ENCODE results near the gene AFAP1L1.
A peak's percentile ranks its signal among the peaks of the same experiment; 100 is the strongest.

AFAP1L1 gene

GRCh38 chr5:149379177-149379761 is 107.6 kb downstream of the AFAP1L1 start, which contains the start of gene IL17B:
Gene IL17B, minus strand, starts transcription at chr5:149379292. Its CDS starts 67 bp downstream, at chr5:149379225.
- ChIA-PET CTCF (interaction anchor here (0.9 to 14.2 kb wide), 12 partner anchors 10 to 243 kb away, joined by 3 to 209 read pairs (median 4); partner anchors contain the start of genes CSNK1A1 and PCYOX1L), POLR2A (no interaction called here)
- H3K4me1 ChIP-seq (ENCODE audit: control extremely low read depth in 1 of 4, control insufficient read depth in 4 of 4, insufficient read depth in 4 of 4, low read length in 3 of 4), result no peaks in the 10 kb centered on the region

GRCh38 chr5:149379818-149380374 is 108.2 kb downstream of the AFAP1L1 start:
- no peak overlapping the region for H3K4me3 ChIP-seq (ENCODE audit: control insufficient read depth in 1 of 7, extremely low read depth in 1 of 7, insufficient read depth in 4 of 7, low read depth in 2 of 7, low read length in 6 of 7)
- no peak overlapping the region for H3K27ac ChIP-seq (ENCODE audit: insufficient read depth in 1 of 2, low read depth in 1 of 2, low read length in 2 of 2, poor library complexity in 1 of 2, severe bottlenecking in 2 of 2)
- no peak for DNase-seq
- H3K4me1 ChIP-seq (ENCODE audit: control extremely low read depth in 1 of 4, control insufficient read depth in 4 of 4, insufficient read depth in 4 of 4, low read length in 3 of 4), result no peaks in the 10 kb centered on the region
- H3K27me3 ChIP-seq (replicated peaks in 2 of 5; ENCODE audit: control insufficient read depth in 4 of 5, insufficient read depth in 5 of 5, low read length in 4 of 5), result no peaks in the 10 kb centered on the region
- CTCF ChIA-PET, result interaction anchor here (0.8 to 14.2 kb wide), 15 partner anchors 10 to 243 kb away, joined by 3 to 209 read pairs (median 3); partner anchors contain the start of genes CSNK1A1 and PCYOX1L
- WGBS (ENCODE audit: insufficient coverage), result 100% methylated on average over 4 of the region's 5 CpGs
- H3K36me3 ChIP-seq (ENCODE audit: control insufficient read depth in 4 of 4, insufficient read depth in 4 of 4, low read length in 3 of 4), result no peaks in the 10 kb centered on the region
- no peaks in the 10 kb centered on the region for H3K9me3 ChIP-seq (ENCODE audit: control extremely low read depth in 1 of 5, control insufficient read depth in 4 of 5, insufficient read depth in 2 of 5, low read depth in 1 of 5, low read length in 4 of 5)
- POLR2A ChIA-PET, result no interaction called here

More at GRCh38 chr5:149379177-149379761, 107.6 kb downstream of the AFAP1L1 start, which contains the start of gene IL17B:
- no peaks in the 10 kb centered on the region for H3K27me3 ChIP-seq (replicated peaks in 2 of 5; ENCODE audit: control insufficient read depth in 4 of 5, insufficient read depth in 5 of 5, low read length in 4 of 5)
- WGBS (ENCODE audit: insufficient coverage), result 96% methylated on average over 19 of the region's 22 CpGs
- no peaks in the 10 kb centered on the region for H3K36me3 ChIP-seq (ENCODE audit: control insufficient read depth in 4 of 4, insufficient read depth in 4 of 4, low read length in 3 of 4)
- H3K4me3 ChIP-seq (ENCODE audit: control insufficient read depth in 1 of 7, extremely low read depth in 1 of 7, insufficient read depth in 4 of 7, low read depth in 2 of 7, low read length in 6 of 7), result no peak within 1 kb of the TSS
- no peak for DNase-seq
- H3K27ac ChIP-seq (ENCODE audit: insufficient read depth in 1 of 2, low read depth in 1 of 2, low read length in 2 of 2, poor library complexity in 1 of 2, severe bottlenecking in 2 of 2), result no peak within 1 kb of the TSS
- H3K9me3 ChIP-seq (ENCODE audit: control extremely low read depth in 1 of 5, control insufficient read depth in 4 of 5, insufficient read depth in 2 of 5, low read depth in 1 of 5, low read length in 4 of 5), result no peaks in the 10 kb centered on the region

DNA sequence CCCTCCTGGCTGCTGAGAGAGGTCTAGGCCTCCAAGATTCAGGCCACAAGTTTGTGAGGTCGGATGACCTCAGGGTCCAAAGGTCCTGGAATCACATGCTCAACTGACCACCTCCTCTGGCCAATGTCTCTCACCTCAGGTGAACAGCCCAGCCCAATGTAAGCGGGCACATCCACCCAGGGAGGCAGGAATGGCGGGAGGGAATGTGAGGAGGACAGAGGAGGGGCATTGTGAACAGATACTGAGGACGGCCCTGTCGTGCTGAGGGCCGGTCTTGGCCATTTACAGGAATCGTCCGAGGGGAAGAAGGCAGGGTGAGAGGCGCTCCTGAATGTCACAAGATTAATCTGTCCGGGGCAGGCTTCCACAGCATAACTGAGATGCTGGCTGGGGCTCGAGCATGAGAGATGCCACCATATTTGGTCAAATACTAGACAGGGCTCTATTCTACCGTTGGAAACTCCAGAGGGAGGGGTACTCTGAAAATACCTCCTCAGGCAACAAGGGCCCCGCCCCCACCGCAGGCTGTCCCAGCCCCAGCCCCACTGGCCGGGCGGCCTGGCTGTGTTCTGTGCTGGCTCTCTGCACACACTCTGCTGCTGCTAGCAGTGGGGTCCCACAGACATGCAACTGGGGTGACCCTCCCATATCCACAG is 108.9 kb downstream of the AFAP1L1 start:
- no peaks in the 10 kb centered on the region for H3K9me3 ChIP-seq (ENCODE audit: control extremely low read depth in 1 of 5, control insufficient read depth in 4 of 5, insufficient read depth in 2 of 5, low read depth in 1 of 5, low read length in 4 of 5)
- ChIA-PET CTCF (interaction anchor here (0.5 to 14.2 kb wide), 27 partner anchors 10 to 242 kb away, joined by 3 to 209 read pairs (median 4); partner anchors contain the start of genes CSNK1A1 and PCYOX1L), POLR2A (no interaction called here)
- no peak overlapping the region for H3K4me3 ChIP-seq (ENCODE audit: control insufficient read depth in 1 of 7, extremely low read depth in 1 of 7, insufficient read depth in 4 of 7, low read depth in 2 of 7, low read length in 6 of 7)
- H3K36me3 ChIP-seq (ENCODE audit: control insufficient read depth in 4 of 4, insufficient read depth in 4 of 4, low read length in 3 of 4), result no peaks in the 10 kb centered on the region
- H3K4me1 ChIP-seq (ENCODE audit: control extremely low read depth in 1 of 4, control insufficient read depth in 4 of 4, insufficient read depth in 4 of 4, low read length in 3 of 4), result peaks cover 0 to 4% (median 3%) of the 10 kb centered on the region in 4 experiments
- no peak for DNase-seq
- no peak overlapping the region for H3K27ac ChIP-seq (ENCODE audit: insufficient read depth in 1 of 2, low read depth in 1 of 2, low read length in 2 of 2, poor library complexity in 1 of 2, severe bottlenecking in 2 of 2)
- 93% methylated on average over 13 of the region's 16 CpGs for WGBS (ENCODE audit: insufficient coverage)
- H3K27me3 ChIP-seq (replicated peaks in 2 of 5; ENCODE audit: control insufficient read depth in 4 of 5, insufficient read depth in 5 of 5, low read length in 4 of 5), result no peaks in the 10 kb centered on the region

DNA sequence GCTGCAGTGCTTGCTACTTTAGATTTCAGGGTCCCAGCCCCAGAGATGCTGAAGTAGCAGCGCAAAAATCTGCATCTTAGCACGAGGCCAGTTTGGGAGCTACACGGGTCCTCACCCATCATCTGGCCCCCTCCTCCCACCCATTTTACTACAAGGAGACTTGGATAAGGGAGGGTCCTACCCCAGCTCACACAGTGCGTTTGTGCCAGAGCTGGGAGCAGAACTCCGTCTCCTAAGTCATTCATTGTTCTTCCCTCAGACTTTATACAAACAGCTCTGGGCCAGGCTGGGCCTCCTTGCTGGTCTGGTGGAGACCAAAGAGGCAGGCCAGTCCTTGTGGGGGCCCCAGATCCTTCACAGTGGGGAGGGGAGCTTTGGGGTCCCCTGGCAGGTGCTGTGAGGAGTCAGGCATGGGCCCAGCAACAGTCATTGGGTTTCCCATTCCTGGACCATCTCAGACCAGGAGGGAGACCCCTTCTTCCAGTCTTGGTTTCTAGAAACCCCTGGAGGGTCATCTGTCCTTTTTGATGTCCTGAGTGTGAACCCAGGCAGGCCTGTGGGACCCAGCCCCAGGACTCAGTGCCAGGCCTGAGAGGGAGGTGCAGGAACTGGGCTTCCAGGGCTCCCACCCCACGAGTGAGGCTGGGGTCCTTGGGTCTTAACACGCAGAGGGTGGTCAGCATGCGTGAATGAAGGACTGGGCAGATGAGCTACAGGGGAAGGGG is 109.8 kb downstream of the AFAP1L1 start:
- ChIA-PET POLR2A (no interaction called here), CTCF (interaction anchor here (0.5 to 14.2 kb wide), 27 partner anchors 9 to 241 kb away, joined by 3 to 209 read pairs (median 4); partner anchors contain the start of gene PCYOX1L)
- 61% methylated on average over 7 of the region's 8 CpGs for WGBS (ENCODE audit: insufficient coverage)

GRCh38 chr5:149381986-149382338 is 110.3 kb downstream of the AFAP1L1 start:
- H3K4me1 ChIP-seq (ENCODE audit: control extremely low read depth in 1 of 4, control insufficient read depth in 4 of 4, insufficient read depth in 4 of 4, low read length in 3 of 4), result peaks cover 0 to 8% (median 6%) of the 10 kb centered on the region in 4 experiments
- peak; percentile 61 to 78 (median 72) for DNase-seq

More for the DNA sequence above, 109.8 kb downstream of the AFAP1L1 start:
- no peak for DNase-seq
- no peak overlapping the region for H3K4me3 ChIP-seq (ENCODE audit: control insufficient read depth in 1 of 7, extremely low read depth in 1 of 7, insufficient read depth in 4 of 7, low read depth in 2 of 7, low read length in 6 of 7)
- peaks cover 0 to 8% (median 6%) of the 10 kb centered on the region in 4 experiments for H3K4me1 ChIP-seq (ENCODE audit: control extremely low read depth in 1 of 4, control insufficient read depth in 4 of 4, insufficient read depth in 4 of 4, low read length in 3 of 4)
- H3K27me3 ChIP-seq (replicated peaks in 2 of 5; ENCODE audit: control insufficient read depth in 4 of 5, insufficient read depth in 5 of 5, low read length in 4 of 5), result no peaks in the 10 kb centered on the region
- no peaks in the 10 kb centered on the region for H3K9me3 ChIP-seq (ENCODE audit: control extremely low read depth in 1 of 5, control insufficient read depth in 4 of 5, insufficient read depth in 2 of 5, low read depth in 1 of 5, low read length in 4 of 5)
- H3K36me3 ChIP-seq (ENCODE audit: control insufficient read depth in 4 of 4, insufficient read depth in 4 of 4, low read length in 3 of 4), result no peaks in the 10 kb centered on the region
- no peak overlapping the region for H3K27ac ChIP-seq (ENCODE audit: insufficient read depth in 1 of 2, low read depth in 1 of 2, low read length in 2 of 2, poor library complexity in 1 of 2, severe bottlenecking in 2 of 2)

DNA sequence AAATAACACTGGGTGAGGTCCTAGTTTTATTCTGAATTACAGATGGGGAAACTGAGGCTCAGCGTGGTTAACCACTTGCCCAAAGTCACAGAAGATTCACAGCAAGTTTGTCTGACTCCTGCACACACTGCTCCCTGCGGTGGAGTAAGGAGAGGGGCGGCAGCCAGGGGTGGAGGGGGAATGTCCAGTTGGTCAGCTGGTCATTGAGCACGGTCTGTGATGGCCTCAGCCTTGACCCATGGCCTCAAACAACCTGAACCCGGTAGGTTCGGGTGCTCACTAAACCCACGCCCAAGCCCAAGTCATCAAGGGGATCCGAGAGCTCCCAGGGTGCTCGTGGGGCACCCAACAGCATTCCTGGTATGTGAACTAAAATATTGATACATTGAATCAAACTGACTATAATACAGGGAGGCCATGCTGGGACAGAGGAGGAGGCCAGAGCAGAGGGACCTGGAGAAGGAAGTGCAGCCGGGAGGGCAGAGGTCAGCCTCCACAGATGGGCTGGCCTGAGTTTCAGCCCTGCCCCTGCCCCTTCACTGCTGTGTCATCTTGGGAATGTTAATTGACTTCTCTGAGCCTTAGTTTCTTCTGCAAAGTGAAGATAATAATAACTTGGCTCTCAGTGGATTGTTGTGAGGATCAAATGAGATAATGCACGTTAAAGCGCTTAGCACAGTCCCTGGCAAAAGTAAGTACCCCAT is 111.0 kb downstream of the AFAP1L1 start:
- ChIA-PET POLR2A (no interaction called here), CTCF (interaction anchor here (0.7 to 14.2 kb wide), 18 partner anchors 10 to 206 kb away, joined by 3 to 209 read pairs (median 4); partner anchors contain the start of gene PCYOX1L)
- 96% methylated on average over 7 of the region's 12 CpGs for WGBS (ENCODE audit: insufficient coverage)

More at GRCh38 chr5:149381986-149382338, 110.3 kb downstream of the AFAP1L1 start:
- Histone ChIP-seq H3K9me3 (ENCODE audit: control extremely low read depth in 1 of 5, control insufficient read depth in 4 of 5, insufficient read depth in 2 of 5, low read depth in 1 of 5, low read length in 4 of 5) (no peaks in the 10 kb centered on the region), H3K36me3 (ENCODE audit: control insufficient read depth in 4 of 4, insufficient read depth in 4 of 4, low read length in 3 of 4) (no peaks in the 10 kb centered on the region), H3K27ac (ENCODE audit: insufficient read depth in 1 of 2, low read depth in 1 of 2, low read length in 2 of 2, poor library complexity in 1 of 2, severe bottlenecking in 2 of 2) (no peak overlapping the region), H3K4me3 (ENCODE audit: control insufficient read depth in 1 of 7, extremely low read depth in 1 of 7, insufficient read depth in 4 of 7, low read depth in 2 of 7, low read length in 6 of 7) (no peak overlapping the region), H3K27me3 (replicated peaks in 2 of 5; ENCODE audit: control insufficient read depth in 4 of 5, insufficient read depth in 5 of 5, low read length in 4 of 5) (no peaks in the 10 kb centered on the region)
- POLR2A ChIA-PET, result no interaction called here
- CTCF ChIA-PET, result interaction anchor here (0.6 to 14.2 kb wide), 27 partner anchors 9 to 207 kb away, joined by 3 to 209 read pairs (median 4); partner anchors contain the start of gene PCYOX1L
- 56% methylated on average over 12 of the region's 16 CpGs for WGBS (ENCODE audit: insufficient coverage)

More for the DNA sequence above, 111.0 kb downstream of the AFAP1L1 start:
- peaks cover 0 to 8% (median 6%) of the 10 kb centered on the region in 4 experiments for H3K4me1 ChIP-seq (ENCODE audit: control extremely low read depth in 1 of 4, control insufficient read depth in 4 of 4, insufficient read depth in 4 of 4, low read length in 3 of 4)
- H3K4me3 ChIP-seq (ENCODE audit: control insufficient read depth in 1 of 7, extremely low read depth in 1 of 7, insufficient read depth in 4 of 7, low read depth in 2 of 7, low read length in 6 of 7), result no peak overlapping the region
- DNase-seq, result no peak
- H3K9me3 ChIP-seq (ENCODE audit: control extremely low read depth in 1 of 5, control insufficient read depth in 4 of 5, insufficient read depth in 2 of 5, low read depth in 1 of 5, low read length in 4 of 5), result no peaks in the 10 kb centered on the region
- H3K27ac ChIP-seq (ENCODE audit: insufficient read depth in 1 of 2, low read depth in 1 of 2, low read length in 2 of 2, poor library complexity in 1 of 2, severe bottlenecking in 2 of 2), result no peak overlapping the region
- no peaks in the 10 kb centered on the region for H3K36me3 ChIP-seq (ENCODE audit: control insufficient read depth in 4 of 4, insufficient read depth in 4 of 4, low read length in 3 of 4)
- no peaks in the 10 kb centered on the region for H3K27me3 ChIP-seq (replicated peaks in 2 of 5; ENCODE audit: control insufficient read depth in 4 of 5, insufficient read depth in 5 of 5, low read length in 4 of 5)

Data from common myeloid progenitor, CD34-positive (primary cell).